SK-N-SH (cell line): Measurements from ENCODE around the gene CCDC88B. TPM values are rescaled to one million over a fixed set of nuclear protein-coding genes. Genes with fewer than 3 reads are reported as not detected.

Experiments
- CTCF ChIA-PET: fragments of 300-600, 350-600 bp; formaldehyde crosslinking; extraction: SDS; loops from one replicate; lab custom pipeline; 2021; lab: Yijun Ruan, JAX
- POLR2A ChIA-PET: fragments of 350-600 bp; sonication (Branson Sonifier 250); formaldehyde crosslinking; extraction: SDS; loops from one replicate; lab custom pipeline; 2020; ENCODE audit warnings: antibody characterized with exemption, inconsistent platforms; lab: Yijun Ruan, JAX
- DNase-seq: peaks from one replicate; pipeline ENCODE4 v3.0.0; 2012
- H2AFZ ChIP-seq: fragments of 200-600 bp; sonication (generic); 2 replicates; pipeline ENCODE4 v1.8.1; 2016; ENCODE audit warnings: antibody characterized with exemption, mild to moderate bottlenecking, low read depth
- H3F3A ChIP-seq: fragments of 200-600 bp; sonication (generic); replicated peaks from 2 replicates; pipeline ENCODE3; 2016; ENCODE audit warnings: antibody characterized with exemption, mild to moderate bottlenecking; ENCODE audit not compliant: insufficient read depth
- H3K27ac ChIP-seq, 2 experiments: fragments of 200-500 bp in 1 of 2; fragments of 200-600 bp in 1 of 2; sonication (Bioruptor generic) in 1 of 2; sonication (generic), shearing (Covaris generic) in 1 of 2; 2 replicates each; pipeline versions ENCODE4 v1.5.1 to v1.6.1; 2014 to 2016; ENCODE audit warnings: low read depth in 2 of 2, inconsistent platforms in 1 of 2, low read length in 1 of 2, mild to moderate bottlenecking in 1 of 2, mixed read lengths in 1 of 2
- H3K27me3 ChIP-seq: fragments of 200-600 bp; sonication (generic), shearing (Covaris generic); 2 replicates; pipeline ENCODE4 v1.6.1; 2016; ENCODE audit warnings: mixed run types; ENCODE audit not compliant: insufficient read depth
- H3K36me3 ChIP-seq, 2 experiments: fragments of 200-500 bp in 1 of 2; fragments of 200-600 bp in 1 of 2; sonication (Bioruptor generic) in 1 of 2; sonication (generic) in 1 of 2; replicated peaks in 1 of 2; 2 replicates each; pipeline versions ENCODE3 to v1.5.1; 2014 to 2016; ENCODE audit warnings: low read length in 1 of 2, mild to moderate bottlenecking in 1 of 2; ENCODE audit not compliant: insufficient read depth in 2 of 2, control insufficient read depth in 1 of 2
- H3K4me1 ChIP-seq, 2 experiments: fragments of 200-500 bp in 1 of 2; fragments of 200-600 bp in 1 of 2; sonication (Bioruptor generic) in 1 of 2; sonication (generic), shearing (Covaris generic) in 1 of 2; 2 replicates each; pipeline versions ENCODE4 v1.5.1 to v1.6.1; 2014 to 2016; ENCODE audit warnings: low read depth in 1 of 2, low read length in 1 of 2, mixed run types in 1 of 2; ENCODE audit not compliant: insufficient read depth in 2 of 2, control insufficient read depth in 1 of 2
- H3K4me2 ChIP-seq: fragments of 200-600 bp; sonication (generic), shearing (Covaris generic); 2 replicates; pipeline ENCODE4 v1.6.1; 2017; ENCODE audit warnings: mixed run types
- H3K4me3 ChIP-seq, 2 experiments: fragments of 200-500 bp in 1 of 2; fragments of 200-600 bp in 1 of 2; sonication (Bioruptor generic) in 1 of 2; sonication (generic), shearing (Covaris generic) in 1 of 2; 2 replicates each; pipeline versions ENCODE4 v1.5.1 to v1.8.1; 2014 to 2016; ENCODE audit warnings: low read depth in 2 of 2, inconsistent platforms in 1 of 2, low read length in 1 of 2, mild to moderate bottlenecking in 1 of 2, mixed read lengths in 1 of 2, moderate library complexity in 1 of 2
- H3K79me2 ChIP-seq: fragments of 200-600 bp; sonication (generic); 2 replicates; pipeline ENCODE4 v1.8.1; 2017; ENCODE audit warnings: mild to moderate bottlenecking; ENCODE audit not compliant: insufficient read depth
- H3K9ac ChIP-seq: fragments of 200-600 bp; sonication (generic); 2 replicates; pipeline ENCODE4 v1.6.1; 2017; ENCODE audit warnings: mixed run types
- H3K9me2 ChIP-seq: fragments of 200-600 bp; sonication (generic); 2 replicates; pipeline ENCODE4 v1.6.1; 2017; ENCODE audit warnings: mixed run types
- H3K9me3 ChIP-seq: fragments of 200-600 bp; sonication (generic); 2 replicates; pipeline ENCODE4 v1.6.1; 2017; ENCODE audit warnings: mixed run types, mild to moderate bottlenecking, moderate library complexity
- H4K20me1 ChIP-seq: fragments of 200-600 bp; sonication (generic); 2 replicates; pipeline ENCODE4 v1.6.1; 2017; ENCODE audit warnings: mild to moderate bottlenecking, mixed run types; ENCODE audit not compliant: insufficient read depth
- CHD2 ChIP-seq: fragments of 150-350 bp; IDR thresholded peaks from 2 replicates; pipeline ENCODE4 v1.6.1; 2018; ENCODE audit warnings: low read length; ENCODE audit not compliant: partially characterized antibody
- ELF1 ChIP-seq: IDR thresholded peaks from 2 replicates; pipeline ENCODE4 v1.4.0; 2012
- EP300 ChIP-seq, 2 experiments: IDR thresholded peaks; 2 replicates each; pipeline versions ENCODE4 v1.4.0 to v1.6.1; 2012; ENCODE audit warnings: borderline replicate concordance in 1 of 2, low read depth in 1 of 2, low read length in 1 of 2
- EZH2phosphoT487 ChIP-seq: fragments of 200-600 bp; sonication (generic); IDR thresholded peaks from 2 replicates; pipeline ENCODE4 v1.6.1; 2017; ENCODE audit warnings: low read depth, mixed run types, mild to moderate bottlenecking, antibody characterized with exemption, moderate library complexity, borderline replicate concordance
- FOSL2 ChIP-seq: IDR thresholded peaks from 2 replicates; pipeline ENCODE4 v1.4.0; 2012; ENCODE audit warnings: low read depth, mild to moderate bottlenecking, moderate library complexity, borderline replicate concordance
- FOXM1 ChIP-seq: IDR thresholded peaks from 2 replicates; pipeline ENCODE4 v1.4.0; 2012; ENCODE audit warnings: low read depth, mild to moderate bottlenecking
- GABPA ChIP-seq: IDR thresholded peaks from 2 replicates; pipeline ENCODE4 v1.4.0; 2012; ENCODE audit warnings: low read depth, mild to moderate bottlenecking
- JUND ChIP-seq: IDR thresholded peaks from 2 replicates; pipeline ENCODE4 v1.4.0; 2012
- MEF2A ChIP-seq: IDR thresholded peaks from 2 replicates; pipeline ENCODE4 v1.4.0; 2012; ENCODE audit warnings: low read depth, borderline replicate concordance
- MXI1 ChIP-seq: IDR thresholded peaks from 2 replicates; pipeline ENCODE4 v1.6.1; 2012; ENCODE audit warnings: mild to moderate bottlenecking, low read depth, low read length, improper control_type of control experiment
- NFIC ChIP-seq: IDR thresholded peaks from 2 replicates; pipeline ENCODE4 v1.4.0; 2012; ENCODE audit warnings: borderline replicate concordance
- POLR2AphosphoS5 ChIP-seq: IDR thresholded peaks from 2 replicates; pipeline ENCODE4 v1.6.1; 2012; ENCODE audit warnings: low read depth, low read length
- RAD21 ChIP-seq: IDR thresholded peaks from 2 replicates; pipeline ENCODE4 v1.6.1; 2012; ENCODE audit warnings: mild to moderate bottlenecking, low read length
- RCOR1 ChIP-seq: fragments of 150-350 bp; IDR thresholded peaks from 2 replicates; pipeline ENCODE4 v1.6.1; 2017; ENCODE audit warnings: antibody characterized with exemption, low read length
- RFX5 ChIP-seq: IDR thresholded peaks from 2 replicates; pipeline ENCODE4 v1.6.1; 2012; ENCODE audit warnings: mild to moderate bottlenecking, improper control_type of control experiment, low read length
- RXRA ChIP-seq: IDR thresholded peaks from 2 replicates; pipeline ENCODE4 v1.4.0; 2012; ENCODE audit warnings: low read depth, mild to moderate bottlenecking, borderline replicate concordance
- SIN3A ChIP-seq: IDR thresholded peaks from 2 replicates; pipeline ENCODE4 v1.6.1; 2012; ENCODE audit warnings: low read depth, mild to moderate bottlenecking, low read length, moderate library complexity, borderline replicate concordance
- SMC3 ChIP-seq: IDR thresholded peaks from 2 replicates; pipeline ENCODE4 v1.6.1; 2012; ENCODE audit warnings: low read depth, low read length, improper control_type of control experiment
- TAF1 ChIP-seq: IDR thresholded peaks from 2 replicates; pipeline ENCODE4 v1.6.1; 2012; ENCODE audit warnings: low read depth, mild to moderate bottlenecking, low read length, moderate library complexity, borderline replicate concordance
- TCF12 ChIP-seq: IDR thresholded peaks from 2 replicates; pipeline ENCODE4 v1.4.0; 2012
- TEAD4 ChIP-seq: IDR thresholded peaks from 2 replicates; pipeline ENCODE4 v1.4.0; 2012; ENCODE audit warnings: mild to moderate bottlenecking, borderline replicate concordance; ENCODE audit not compliant: insufficient read depth
- YY1 ChIP-seq: IDR thresholded peaks from 2 replicates; pipeline ENCODE4 v1.4.0; 2012; ENCODE audit warnings: low read depth, mild to moderate bottlenecking
- WGBS: methylation state at CpG from one replicate; pipeline ENCODE4 v1.1.6; 2017; ENCODE audit warnings: low lambda C conversion rate; 5-methylcytosine and 5-hydroxymethylcytosine counted together
- polyA plus RNA-seq, 3 experiments: library from polyadenylated mRNA; depleted of rRNA; stranded (reverse); fragments of >200 nt; gene quantifications; 2 replicates each; pipeline ENCODE4 v1.2.3, GENCODE V29; 2012
- TF ChIP-seq, protein P1 (sequence below): IDR thresholded peaks from 2 replicates; pipeline ENCODE4 v1.4.0; 2012; ENCODE audit warnings: low read depth
- TF ChIP-seq, protein P2 (sequence below): IDR thresholded peaks from 2 replicates; pipeline ENCODE4 v1.4.0; 2012; ENCODE audit warnings: low read depth, borderline replicate concordance
- TF ChIP-seq, protein P3 (sequence below): IDR thresholded peaks from 2 replicates; pipeline ENCODE4; 2012
- TF ChIP-seq, protein P4 (sequence below): fragments of 200-600 bp; sonication (generic); IDR thresholded peaks from 2 replicates; pipeline ENCODE4 v1.6.1; 2017; ENCODE audit warnings: antibody characterized with exemption, mild to moderate bottlenecking, moderate library complexity
- TF ChIP-seq, protein P5 (sequence below): IDR thresholded peaks from 2 replicates; pipeline ENCODE4 v1.4.0; 2012; ENCODE audit warnings: low read depth, borderline replicate concordance

The CCDC88B gene
- polyA plus RNA-seq, 1 of the 3 experiments (the other 2 are of a cell fraction) = 3.4 TPM

DNA sequence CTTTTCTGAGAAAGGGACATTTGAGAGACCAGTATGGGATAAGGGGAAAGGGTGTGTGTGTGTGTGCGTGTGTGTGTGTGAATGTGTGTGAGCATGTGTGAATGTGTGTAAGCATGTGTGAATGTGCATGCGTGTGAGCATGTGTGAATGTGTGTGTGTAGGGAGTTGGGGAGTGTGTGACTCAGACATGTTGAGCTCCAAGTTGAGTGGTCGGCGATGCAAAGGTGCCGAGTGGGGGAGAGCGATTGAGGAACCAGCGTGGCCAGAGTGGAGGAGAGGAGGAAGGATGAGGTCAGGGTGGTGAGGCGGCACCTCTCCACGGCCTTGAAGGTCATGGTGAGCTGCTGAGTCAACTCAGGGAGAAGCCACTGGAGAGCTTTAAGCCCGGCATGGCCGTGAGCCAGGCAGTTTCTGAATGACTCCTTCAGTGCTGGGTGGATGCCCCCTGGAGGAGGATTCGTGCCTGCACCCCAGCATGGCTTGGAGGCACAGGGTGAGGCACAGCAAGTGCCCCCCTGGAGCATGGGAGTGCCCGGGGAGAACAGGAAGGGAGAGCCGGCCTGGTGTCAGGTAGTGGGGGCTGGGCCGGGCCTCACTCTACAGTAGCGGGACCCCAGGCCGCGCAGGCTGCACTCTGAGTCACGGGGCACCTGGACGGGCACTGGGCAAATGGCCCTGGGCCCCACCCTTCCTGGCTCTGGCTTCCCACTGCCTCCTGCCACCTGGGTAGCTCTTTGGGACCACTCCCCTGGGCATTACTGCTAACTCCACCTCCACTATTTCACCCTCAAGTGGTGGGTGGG lies 8.2 kb upstream of the CCDC88B start (continued):
- TF ChIP-seq FOSL2 (peak; percentile 42; the same call in 1 of the 2 replicates), FOXM1 (no peak), RXRA (no peak; the same call in 1 of the 2 replicates), GABPA (no peak), RCOR1 (no peak), ELF1 (no peak), TCF12 (no peak), POLR2AphosphoS5 (no peak), RAD21 (peak; percentile 44), YY1 (no peak), CHD2 (no peak), NFIC (peak; percentile 79), TAF1 (no peak), MEF2A (no peak)
- TF ChIP-seq, protein P1, sequence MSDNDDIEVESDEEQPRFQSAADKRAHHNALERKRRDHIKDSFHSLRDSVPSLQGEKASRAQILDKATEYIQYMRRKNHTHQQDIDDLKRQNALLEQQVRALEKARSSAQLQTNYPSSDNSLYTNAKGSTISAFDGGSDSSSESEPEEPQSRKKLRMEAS = peak; percentile 57; the same call in 1 of the 2 replicates
- TF ChIP-seq, protein P2, sequence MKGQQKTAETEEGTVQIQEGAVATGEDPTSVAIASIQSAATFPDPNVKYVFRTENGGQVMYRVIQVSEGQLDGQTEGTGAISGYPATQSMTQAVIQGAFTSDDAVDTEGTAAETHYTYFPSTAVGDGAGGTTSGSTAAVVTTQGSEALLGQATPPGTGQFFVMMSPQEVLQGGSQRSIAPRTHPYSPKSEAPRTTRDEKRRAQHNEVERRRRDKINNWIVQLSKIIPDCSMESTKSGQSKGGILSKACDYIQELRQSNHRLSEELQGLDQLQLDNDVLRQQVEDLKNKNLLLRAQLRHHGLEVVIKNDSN = no peak
- TF ChIP-seq, protein P3, sequence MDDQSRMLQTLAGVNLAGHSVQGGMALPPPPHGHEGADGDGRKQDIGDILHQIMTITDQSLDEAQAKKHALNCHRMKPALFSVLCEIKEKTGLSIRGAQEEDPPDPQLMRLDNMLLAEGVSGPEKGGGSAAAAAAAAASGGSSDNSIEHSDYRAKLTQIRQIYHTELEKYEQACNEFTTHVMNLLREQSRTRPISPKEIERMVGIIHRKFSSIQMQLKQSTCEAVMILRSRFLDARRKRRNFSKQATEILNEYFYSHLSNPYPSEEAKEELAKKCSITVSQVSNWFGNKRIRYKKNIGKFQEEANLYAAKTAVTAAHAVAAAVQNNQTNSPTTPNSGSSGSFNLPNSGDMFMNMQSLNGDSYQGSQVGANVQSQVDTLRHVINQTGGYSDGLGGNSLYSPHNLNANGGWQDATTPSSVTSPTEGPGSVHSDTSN = no peak

DNA sequence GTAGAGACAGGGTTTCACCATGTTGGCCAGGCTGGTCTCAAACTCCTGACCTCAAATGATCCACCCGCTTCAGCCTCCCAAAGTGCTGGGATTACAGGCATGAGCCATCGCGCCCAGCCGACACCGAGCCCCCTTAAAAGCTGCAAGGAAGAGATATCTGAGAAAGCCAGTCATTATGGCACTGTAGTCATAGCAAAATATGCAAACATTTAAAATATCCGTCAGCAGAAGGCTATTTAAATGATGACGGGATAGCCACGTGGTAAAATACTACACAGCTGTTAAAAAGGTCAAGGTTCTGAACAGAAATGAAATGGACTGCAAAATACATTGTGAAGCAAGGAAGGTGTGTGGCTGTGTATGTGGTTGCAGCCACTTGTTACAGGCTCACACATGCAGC lies 6.4 kb upstream of the CCDC88B start:
- H4K20me1 ChIP-seq = no peaks in the 10 kb centered on the region
- ChIA-PET CTCF (interaction anchor here (0.9 to 2.0 kb wide), 3 partner anchors 19 to 22 kb away, joined by 3 to 7 read pairs (median 7); no protein-coding TSS in a partner anchor), POLR2A (no interaction called here)
- H3K9me3 ChIP-seq = no peaks in the 10 kb centered on the region
- H3K79me2 ChIP-seq = no peaks in the 10 kb centered on the region
- no peak overlapping the region for H2AFZ ChIP-seq
- 87% methylated on average over 8 of the region's 8 CpGs for WGBS
- H3K4me3 ChIP-seq = no peak overlapping the region
- no peaks in the 10 kb centered on the region for H3K9me2 ChIP-seq
- peaks cover 4 to 6% of the 10 kb centered on the region in 2 experiments; a peak in 2 of 4 replicates for H3K4me1 ChIP-seq
- no peaks in the 10 kb centered on the region for H3K36me3 ChIP-seq
- no peak overlapping the region for H3K4me2 ChIP-seq
- peaks cover 12% of the 10 kb centered on the region for H3F3A ChIP-seq
- H3K27ac ChIP-seq = no peak overlapping the region
- H3K9ac ChIP-seq = no peak overlapping the region
- H3K27me3 ChIP-seq = no peaks in the 10 kb centered on the region
- DNase-seq = no peak
- no peak for TF ChIP-seq FOSL2
- no peak for TF ChIP-seq EP300 (IDR thresholded peaks at IDR 0.05; ENCODE audit: borderline replicate concordance in 1 of 2, low read depth in 1 of 2, low read length in 1 of 2)
- no peak for TF ChIP-seq MXI1
- no peak for TF ChIP-seq RFX5
- no peak for TF ChIP-seq TEAD4
- no peak for TF ChIP-seq CHD2
- no peak for TF ChIP-seq ELF1
- TF ChIP-seq JUND = no peak
- TF ChIP-seq, protein P4, sequence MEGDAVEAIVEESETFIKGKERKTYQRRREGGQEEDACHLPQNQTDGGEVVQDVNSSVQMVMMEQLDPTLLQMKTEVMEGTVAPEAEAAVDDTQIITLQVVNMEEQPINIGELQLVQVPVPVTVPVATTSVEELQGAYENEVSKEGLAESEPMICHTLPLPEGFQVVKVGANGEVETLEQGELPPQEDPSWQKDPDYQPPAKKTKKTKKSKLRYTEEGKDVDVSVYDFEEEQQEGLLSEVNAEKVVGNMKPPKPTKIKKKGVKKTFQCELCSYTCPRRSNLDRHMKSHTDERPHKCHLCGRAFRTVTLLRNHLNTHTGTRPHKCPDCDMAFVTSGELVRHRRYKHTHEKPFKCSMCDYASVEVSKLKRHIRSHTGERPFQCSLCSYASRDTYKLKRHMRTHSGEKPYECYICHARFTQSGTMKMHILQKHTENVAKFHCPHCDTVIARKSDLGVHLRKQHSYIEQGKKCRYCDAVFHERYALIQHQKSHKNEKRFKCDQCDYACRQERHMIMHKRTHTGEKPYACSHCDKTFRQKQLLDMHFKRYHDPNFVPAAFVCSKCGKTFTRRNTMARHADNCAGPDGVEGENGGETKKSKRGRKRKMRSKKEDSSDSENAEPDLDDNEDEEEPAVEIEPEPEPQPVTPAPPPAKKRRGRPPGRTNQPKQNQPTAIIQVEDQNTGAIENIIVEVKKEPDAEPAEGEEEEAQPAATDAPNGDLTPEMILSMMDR = no peak
- TF ChIP-seq TAF1 = no peak
- no peak for TF ChIP-seq SIN3A
- TF ChIP-seq TCF12 = no peak
- TF ChIP-seq GABPA = no peak
- no peak for TF ChIP-seq RAD21
- TF ChIP-seq MEF2A = no peak
- TF ChIP-seq, protein P5, sequence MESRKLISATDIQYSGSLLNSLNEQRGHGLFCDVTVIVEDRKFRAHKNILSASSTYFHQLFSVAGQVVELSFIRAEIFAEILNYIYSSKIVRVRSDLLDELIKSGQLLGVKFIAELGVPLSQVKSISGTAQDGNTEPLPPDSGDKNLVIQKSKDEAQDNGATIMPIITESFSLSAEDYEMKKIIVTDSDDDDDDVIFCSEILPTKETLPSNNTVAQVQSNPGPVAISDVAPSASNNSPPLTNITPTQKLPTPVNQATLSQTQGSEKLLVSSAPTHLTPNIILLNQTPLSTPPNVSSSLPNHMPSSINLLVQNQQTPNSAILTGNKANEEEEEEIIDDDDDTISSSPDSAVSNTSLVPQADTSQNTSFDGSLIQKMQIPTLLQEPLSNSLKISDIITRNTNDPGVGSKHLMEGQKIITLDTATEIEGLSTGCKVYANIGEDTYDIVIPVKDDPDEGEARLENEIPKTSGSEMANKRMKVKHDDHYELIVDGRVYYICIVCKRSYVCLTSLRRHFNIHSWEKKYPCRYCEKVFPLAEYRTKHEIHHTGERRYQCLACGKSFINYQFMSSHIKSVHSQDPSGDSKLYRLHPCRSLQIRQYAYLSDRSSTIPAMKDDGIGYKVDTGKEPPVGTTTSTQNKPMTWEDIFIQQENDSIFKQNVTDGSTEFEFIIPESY = no peak
- no peak for TF ChIP-seq SMC3
- no peak for TF ChIP-seq EZH2phosphoT487
